ENCODE results near the gene HOXC6. TPM values are rescaled to one million over a fixed set of nuclear protein-coding genes. Genes with fewer than 3 reads are reported as not detected.
A peak's percentile ranks its signal among the peaks of the same experiment; 100 is the strongest.

Gene HOXC6
- total RNA-seq, 1 experiment from 2014 or later: 2.0 TPM

GRCh38 chr12:53990311-53991076 lies 37.7 kb upstream of the HOXC6 start:
- DNase-seq (ENCODE audit: low read depth): no peak

- peak; percentile 87 for DNase-seq (ENCODE audit: low read depth)
Observed at GRCh38 chr12:53991077-53991460, 37.2 kb upstream of the HOXC6 start.

GRCh38 chr12:53992377-53992889 lies 35.8 kb upstream of the HOXC6 start:
- DNase-seq (ENCODE audit: low read depth): no peak

- DNase-seq (ENCODE audit: low read depth): no peak
Observed at GRCh38 chr12:53993162-53994008, 34.9 kb upstream of the HOXC6 start.

GRCh38 chr12:53994009-53994263 lies 34.3 kb upstream of the HOXC6 start:
- no peak for DNase-seq (ENCODE audit: low read depth)

GRCh38 chr12:53994264-53995001 lies 33.8 kb upstream of the HOXC6 start:
- peak; percentile 56 for DNase-seq (ENCODE audit: low read depth)

GRCh38 chr12:53995002-53995377 lies 33.2 kb upstream of the HOXC6 start:
- DNase-seq (ENCODE audit: low read depth): no peak

GRCh38 chr12:53995378-53996239 lies 32.6 kb upstream of the HOXC6 start:
- DNase-seq (ENCODE audit: low read depth): peak; percentile 91

- DNase-seq (ENCODE audit: low read depth): no peak
Observed at GRCh38 chr12:53996240-53997203, 31.7 kb upstream of the HOXC6 start.

- DNase-seq (ENCODE audit: low read depth): no peak
Observed at GRCh38 chr12:53997204-53998109, 30.8 kb upstream of the HOXC6 start.

- no peak for DNase-seq (ENCODE audit: low read depth)
Observed at GRCh38 chr12:53998110-53998899, 29.9 kb upstream of the HOXC6 start.

GRCh38 chr12:53998900-53999236 lies 29.4 kb upstream of the HOXC6 start:
- no peak for DNase-seq (ENCODE audit: low read depth)

- peak; percentile 81 for DNase-seq (ENCODE audit: low read depth)
Observed at GRCh38 chr12:53999559-54000115, 28.6 kb upstream of the HOXC6 start.

- DNase-seq (ENCODE audit: low read depth): peak; percentile 65
Observed at GRCh38 chr12:54000116-54001114, 27.8 kb upstream of the HOXC6 start, which contains the start of gene HOXC9. HOXC9 (plus strand) TSS chr12:54000161; CDS start chr12:54000189, 28 bp downstream.

- DNase-seq (ENCODE audit: low read depth): no peak
Observed at GRCh38 chr12:54001283-54002187, 26.7 kb upstream of the HOXC6 start.

All from Daoy (cell line).